Neural cell (in vitro differentiated cells): ENCODE measurements around the gene KLHL15.
"Not testable (repeated sequence)": the region's sequence is repeated elsewhere in the genome, so short reads cannot be mapped to it uniquely, and the experiment has no call there.

ENCODE experiments used
- REST ChIP-seq: IDR thresholded peaks from 2 replicates; pipeline ENCODE4 v1.6.1; 2012; ENCODE audit warnings: borderline replicate concordance
- TF ChIP-seq, protein P1 (sequence below): fragments of 450-650 bp; IDR thresholded peaks from 2 replicates; pipeline ENCODE4 v1.5.1; 2014; ENCODE audit warnings: antibody characterized with exemption, mild to moderate bottlenecking, moderate library complexity; ENCODE audit not compliant: poor library complexity, severe bottlenecking

- not testable (repeated sequence) for TF ChIP-seq REST
- TF ChIP-seq, protein P1, sequence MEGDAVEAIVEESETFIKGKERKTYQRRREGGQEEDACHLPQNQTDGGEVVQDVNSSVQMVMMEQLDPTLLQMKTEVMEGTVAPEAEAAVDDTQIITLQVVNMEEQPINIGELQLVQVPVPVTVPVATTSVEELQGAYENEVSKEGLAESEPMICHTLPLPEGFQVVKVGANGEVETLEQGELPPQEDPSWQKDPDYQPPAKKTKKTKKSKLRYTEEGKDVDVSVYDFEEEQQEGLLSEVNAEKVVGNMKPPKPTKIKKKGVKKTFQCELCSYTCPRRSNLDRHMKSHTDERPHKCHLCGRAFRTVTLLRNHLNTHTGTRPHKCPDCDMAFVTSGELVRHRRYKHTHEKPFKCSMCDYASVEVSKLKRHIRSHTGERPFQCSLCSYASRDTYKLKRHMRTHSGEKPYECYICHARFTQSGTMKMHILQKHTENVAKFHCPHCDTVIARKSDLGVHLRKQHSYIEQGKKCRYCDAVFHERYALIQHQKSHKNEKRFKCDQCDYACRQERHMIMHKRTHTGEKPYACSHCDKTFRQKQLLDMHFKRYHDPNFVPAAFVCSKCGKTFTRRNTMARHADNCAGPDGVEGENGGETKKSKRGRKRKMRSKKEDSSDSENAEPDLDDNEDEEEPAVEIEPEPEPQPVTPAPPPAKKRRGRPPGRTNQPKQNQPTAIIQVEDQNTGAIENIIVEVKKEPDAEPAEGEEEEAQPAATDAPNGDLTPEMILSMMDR: not testable (repeated sequence)
These were observed 22.7 kb upstream of the KLHL15 start for GRCh38 chrX:24049643-24050042.
